HCT116 (cell line): ENCODE measurements around the gene STRIT1. TPM values are rescaled to one million over a fixed set of nuclear protein-coding genes. Genes with fewer than 3 reads are reported as not detected.

Experiments used
- ATAC-seq: fragments of 200-7000 bp; cut with Tn5 transposase; 2 replicates; pipeline ENCODE4 v1.9.1; 2020; ENCODE audit warnings: mild to moderate bottlenecking, moderate library complexity
- BruUV-seq: library from RNA; stranded (reverse); fragments of 400-500 nt; replicated peaks from 2 replicates; lab custom pipeline; 2021; lab: Mats Ljungman, UMichigan
- CTCF ChIA-PET: fragments of 300-600 bp; sonication (Branson Sonifier 250); formaldehyde crosslinking; loops from one replicate; lab custom pipeline; 2021; ENCODE audit warnings: antibody characterized with exemption; lab: Charles Lee
- POLR2A ChIA-PET: fragments of 300-600, 350-600 bp; sonication (Branson Sonifier 250); formaldehyde crosslinking; loops from one replicate; lab custom pipeline; 2021; ENCODE audit warnings: antibody characterized with exemption; lab: Charles Lee
- RAD21 ChIA-PET, 2 experiments: fragments of 300-600 bp; sonication (Branson Sonifier 250); formaldehyde crosslinking; loops; one replicate each; lab custom pipeline; 2023; ENCODE audit warnings: low total read pairs in 2 of 2; ENCODE audit not compliant: uncharacterized antibody in 2 of 2, unreplicated experiment in 2 of 2, low non-redundant PET in 1 of 2; lab: Charles Lee
- DNase-seq: peaks from one replicate; pipeline ENCODE4 v3.0.0-alpha.2; 2010; ENCODE audit warnings: low read depth, low spot score
- H2AFZ ChIP-seq: fragments of 200-600 bp; shearing (Covaris generic), sonication (generic); 2 replicates; pipeline ENCODE4 v1.6.1; 2017; ENCODE audit warnings: low read depth, mixed run types, mixed read lengths, antibody characterized with exemption, low read length; ENCODE audit not compliant: poor library complexity, severe bottlenecking
- H3K27ac ChIP-seq: 2 replicates; pipeline ENCODE4 v1.5.1; 2012; ENCODE audit warnings: low read depth, low read length
- H3K27me3 ChIP-seq: fragments of 200-600 bp; sonication (generic); 2 replicates; pipeline ENCODE4 v1.6.1; 2016; ENCODE audit warnings: mixed run types, low read length, mixed read lengths; ENCODE audit not compliant: insufficient read depth
- H3K36me3 ChIP-seq, 2 experiments: fragments of 200-500 bp in 1 of 2; fragments of 200-600 bp in 1 of 2; sonication (Bioruptor generic) in 1 of 2; sonication (generic) in 1 of 2; 2 replicates each; pipeline versions ENCODE4 v1.5.1 to v1.6.1; 2014 to 2016; ENCODE audit warnings: low read length in 2 of 2, inconsistent platforms in 1 of 2, mixed read lengths in 1 of 2, mixed run types in 1 of 2; ENCODE audit not compliant: insufficient read depth in 2 of 2, control insufficient read depth in 1 of 2
- H3K4me1 ChIP-seq, 2 experiments: fragments of 200-600 bp in 1 of 2; sonication (generic) in 1 of 2; 2 replicates each; pipeline versions ENCODE4 v1.5.1 to v1.6.1; 2012 to 2017; ENCODE audit warnings: low read length in 2 of 2, inconsistent platforms in 1 of 2, mild to moderate bottlenecking in 1 of 2, mixed read lengths in 1 of 2, mixed run types in 1 of 2, moderate library complexity in 1 of 2; ENCODE audit not compliant: insufficient read depth in 2 of 2, control insufficient read depth in 1 of 2
- H3K4me2 ChIP-seq: fragments of 200-600 bp; sonication (generic); 2 replicates; pipeline ENCODE4 v1.6.1; 2017; ENCODE audit warnings: mixed run types, low read length, mixed read lengths
- H3K4me3 ChIP-seq, 2 experiments: fragments of 200-600 bp in 1 of 2; sonication (generic) in 1 of 2; replicated peaks in 1 of 2; 2 replicates each; pipeline ENCODE4 v1.5.1; 2011 to 2016; ENCODE audit warnings: low read length in 2 of 2, control low read depth in 1 of 2, low read depth in 1 of 2, mild to moderate bottlenecking in 1 of 2, mixed read lengths in 1 of 2, mixed run types in 1 of 2
- H3K79me2 ChIP-seq: fragments of 200-600 bp; sonication (generic); 2 replicates; pipeline ENCODE4 v1.6.1; 2017; ENCODE audit warnings: mild to moderate bottlenecking, mixed run types, low read length, moderate library complexity, mixed read lengths; ENCODE audit not compliant: insufficient read depth
- H3K9ac ChIP-seq: fragments of 200-600 bp; sonication (generic); 2 replicates; pipeline ENCODE4 v1.6.1; 2016; ENCODE audit warnings: low read length, mixed read lengths
- H3K9me2 ChIP-seq: fragments of 200-600 bp; sonication (generic), shearing (Covaris generic); 2 replicates; pipeline ENCODE4 v1.6.1; 2017; ENCODE audit warnings: mixed run types, mild to moderate bottlenecking, moderate library complexity; ENCODE audit not compliant: insufficient read depth
- H3K9me3 ChIP-seq, 2 experiments: fragments of 200-500 bp in 1 of 2; fragments of 200-600 bp in 1 of 2; sonication (Bioruptor generic) in 1 of 2; sonication (generic) in 1 of 2; 2 replicates each; pipeline ENCODE4 v1.6.1; 2014 to 2017; ENCODE audit warnings: low read length in 2 of 2, mixed read lengths in 2 of 2, inconsistent platforms in 1 of 2, low read depth in 1 of 2, mild to moderate bottlenecking in 1 of 2, mixed run types in 1 of 2, moderate library complexity in 1 of 2; ENCODE audit not compliant: control insufficient read depth in 1 of 2, insufficient read depth in 1 of 2
- H4K20me1 ChIP-seq: fragments of 200-600 bp; sonication (generic), shearing (Covaris generic); 2 replicates; pipeline ENCODE4 v1.6.1; 2017; ENCODE audit warnings: mixed run types, mild to moderate bottlenecking, moderate library complexity; ENCODE audit not compliant: insufficient read depth
- CEBPB ChIP-seq: IDR thresholded peaks from 2 replicates; pipeline ENCODE4 v1.6.1; 2012; ENCODE audit warnings: low read depth
- FOSL1 ChIP-seq: IDR thresholded peaks from 2 replicates; pipeline ENCODE4 v1.6.1; 2012; ENCODE audit warnings: low read depth
- JUND ChIP-seq: IDR thresholded peaks from 2 replicates; pipeline ENCODE4 v1.6.1; 2012
- POLR2A ChIP-seq: IDR thresholded peaks from 2 replicates; pipeline ENCODE4 v1.7.0; 2011; ENCODE audit warnings: borderline replicate concordance; ENCODE audit not compliant: insufficient read depth, insufficient read length; ENCODE audit errors: extremely low read depth
- RAD21 ChIP-seq: IDR thresholded peaks from 2 replicates; pipeline ENCODE4 v1.6.1; 2012; ENCODE audit warnings: low read depth, mild to moderate bottlenecking
- REST ChIP-seq: IDR thresholded peaks from 2 replicates; pipeline ENCODE4 v1.6.1; 2012; ENCODE audit warnings: low read depth
- SIN3A ChIP-seq: IDR thresholded peaks from 2 replicates; pipeline ENCODE4 v1.6.1; 2012; ENCODE audit warnings: low read depth
- SP1 ChIP-seq: IDR thresholded peaks from 2 replicates; pipeline ENCODE4 v1.6.1; 2012; ENCODE audit warnings: low read depth
- SRF ChIP-seq: IDR thresholded peaks from 2 replicates; pipeline ENCODE4 v1.6.1; 2012; ENCODE audit warnings: low read depth
- TCF7L2 ChIP-seq: IDR thresholded peaks from 2 replicates; pipeline ENCODE4 v1.7.0; 2011; ENCODE audit warnings: borderline replicate concordance, inconsistent platforms; ENCODE audit not compliant: insufficient read depth, insufficient read length; ENCODE audit errors: extremely low read depth
- YY1 ChIP-seq: IDR thresholded peaks from 2 replicates; pipeline ENCODE4 v1.6.1; 2011; ENCODE audit warnings: low read length, low read depth, moderate library complexity, mild to moderate bottlenecking; ENCODE audit not compliant: insufficient replicate concordance; ENCODE audit errors: extremely low read depth
- ZFX ChIP-seq: fragments of 450-650 bp; IDR thresholded peaks from 2 replicates; pipeline ENCODE4 v1.6.1; 2017
- intact Hi-C: fragments of 100-400 bp; cut with micrococcal nuclease; formaldehyde crosslinking; loops from 2 replicates; pipeline ENCODE4 v1.10.0; 2022
- total RNA-seq: library from RNA; stranded (reverse); gene quantifications from one replicate; pipeline ENCODE4 v1.2.1, GENCODE V29; 2021; ENCODE audit not compliant: unreplicated experiment

Gene STRIT1
- total RNA-seq, 1 experiment from 2014 or later: not detected

DNA sequence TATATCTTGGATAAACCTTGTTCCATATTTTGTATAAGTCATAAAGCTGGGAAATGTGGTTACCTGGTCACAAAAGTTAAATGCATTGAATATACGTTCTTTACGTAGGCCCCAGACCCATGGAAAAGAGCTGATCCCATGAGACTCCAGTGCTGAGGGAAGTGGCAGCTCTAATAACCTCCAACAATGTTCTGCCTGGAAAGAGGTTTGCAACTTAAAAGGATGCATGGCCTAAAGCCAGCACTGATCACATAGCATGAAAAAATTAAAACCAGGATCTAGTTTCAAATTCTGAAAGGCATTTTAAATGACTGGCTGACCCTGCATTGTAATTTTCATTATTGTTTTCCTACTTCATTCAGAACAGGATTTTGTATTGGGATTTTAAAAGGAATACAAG is 27.9 kb upstream of the STRIT1 start (continued):
- TF ChIP-seq TCF7L2: no peak
- no peak for TF ChIP-seq RAD21
- no peak for TF ChIP-seq JUND
- TF ChIP-seq REST: no peak
- no peak for TF ChIP-seq CEBPB
- no peak for TF ChIP-seq SIN3A
- no peak for TF ChIP-seq SP1

- intact Hi-C loops: loop anchor here (5.0 kb wide), 1 partner anchor 984 kb away; no protein-coding TSS in a partner anchor
- Histone ChIP-seq H3K27me3 (no peaks in the 10 kb centered on the region), H3K36me3 (no peaks in the 10 kb centered on the region), H3K79me2 (no peaks in the 10 kb centered on the region), H3K9me3 (no peaks in the 10 kb centered on the region), H3K4me3 (no peak overlapping the region), H4K20me1 (no peaks in the 10 kb centered on the region), H3K4me1 (no peaks in the 10 kb centered on the region), H3K4me2 (no peak overlapping the region), H3K9me2 (no peaks in the 10 kb centered on the region), H2AFZ (no peak overlapping the region)
- CTCF ChIA-PET: interaction anchor here (3.2 kb wide), 1 partner anchor 366 kb away, joined by 11 read pairs; no protein-coding TSS in a partner anchor
- no peak for ATAC-seq
- BruUV-seq: no TSS peak
- no peak for DNase-seq
- TF ChIP-seq SP1: no peak
- no peak for TF ChIP-seq POLR2A
- TF ChIP-seq SRF: no peak
- TF ChIP-seq FOSL1: no peak
- TF ChIP-seq CEBPB: no peak
- TF ChIP-seq ZFX: no peak
- no peak for TF ChIP-seq YY1
- no peak for TF ChIP-seq JUND
- TF ChIP-seq, all 23 proteins: peak for 0
- RAD21 ChIA-PET: no interaction called here
- POLR2A ChIA-PET: no interaction called here
- H3K27ac ChIP-seq: no peak overlapping the region
- no peak overlapping the region for H3K9ac ChIP-seq
Observed at GRCh38 chr3:155320934-155321333, 27.5 kb upstream of the STRIT1 start.
